ENCODE results near the gene RRAS. TPM values are rescaled to one million over a fixed set of nuclear protein-coding genes. Genes with fewer than 3 reads are reported as not detected.

The RRAS gene
- 71.7 and 112 TPM in 2 replicates for total RNA-seq

GRCh38 chr19:49640113-49640898 is at the start of gene RRAS:
RRAS (minus strand) TSS chr19:49640143; CDS start chr19:49640098, 45 bp downstream.

GRCh38 chr19:49689133-49690078 is 49.5 kb upstream of the RRAS start, which contains the start of gene ADM5:
ADM5 (plus strand) TSS chr19:49689594; CDS start chr19:49689838, 244 bp downstream.

GRCh38 chr19:49677231-49677900 is 37.4 kb upstream of the RRAS start, which contains the start of gene PRMT1:
PRMT1 (plus strand) TSS chr19:49677271; CDS start chr19:49677281, 10 bp downstream.

GRCh38 chr19:49665351-49666119 is 25.6 kb upstream of the RRAS start, which contains the start of the genes BCL2L12 and IRF3:
BCL2L12 (plus strand) TSS chr19:49665933; CDS start chr19:49666693, 760 bp downstream.
IRF3 (minus strand) TSS chr19:49665857; CDS start chr19:49664838, 1,019 bp downstream.

GRCh38 chr19:49641688-49642491 is 1.9 kb upstream of the RRAS start, which contains the start of gene SCAF1:
SCAF1 (plus strand) TSS chr19:49642209; CDS start chr19:49645027, 2,818 bp downstream.

GRCh38 chr19:49590971-49591730 is 48.8 kb downstream of the RRAS start, which contains the start of gene PRR12:
PRR12 (plus strand) TSS chr19:49591182; CDS start chr19:49591655, 473 bp downstream.

Other genes starting within 250 kb of the RRAS start
- not detected in 2 replicates for gene PTH2, start 216.7 kb downstream of the RRAS start, total RNA-seq
- gene GFY, start 214.8 kb downstream of the RRAS start, total RNA-seq = not detected in 2 replicates
- gene SLC17A7, start 198.6 kb downstream of the RRAS start, total RNA-seq = under 0.01 TPM in 2 replicates
- 97.8 and 107 TPM in 2 replicates for gene PIH1D1, start 188.3 kb downstream of the RRAS start, total RNA-seq
- 37.5 and 43.7 TPM in 2 replicates for gene ALDH16A1, start 186.9 kb downstream of the RRAS start, total RNA-seq
- gene FLT3LG, start 165.9 kb downstream of the RRAS start, total RNA-seq = 0.81 and 5.7 TPM in 2 replicates
- gene RPL13A, start 152.5 kb downstream of the RRAS start, total RNA-seq = 3,557 and 5,004 TPM in 2 replicates
- 3,157 and 4,504 TPM in 2 replicates for gene RPS11, start 143.7 kb downstream of the RRAS start, total RNA-seq
- gene FCGRT, start 127.5 kb downstream of the RRAS start, total RNA-seq = 36.2 and 124 TPM in 2 replicates
- 88.3 and 94.6 TPM in 2 replicates for gene RCN3, start 112.1 kb downstream of the RRAS start, total RNA-seq
- 135 and 207 TPM in 2 replicates for gene NOSIP, start 59.6 kb downstream of the RRAS start, total RNA-seq
- gene PRRG2, start 58.8 kb downstream of the RRAS start, total RNA-seq = 0.16 and 1.1 TPM in 2 replicates
- gene PRR12, start 49.0 kb downstream of the RRAS start, total RNA-seq = 12.1 and 15.8 TPM in 2 replicates
- 39.8 and 41.7 TPM in 2 replicates for gene SCAF1, start 2.1 kb upstream of the RRAS start, total RNA-seq
- gene IRF3, start 25.7 kb upstream of the RRAS start, total RNA-seq = 86.6 and 127 TPM in 2 replicates
- gene BCL2L12, start 25.8 kb upstream of the RRAS start, total RNA-seq = 20.0 and 67.8 TPM in 2 replicates
- gene PRMT1, start 37.1 kb upstream of the RRAS start, total RNA-seq = 222 and 459 TPM in 2 replicates
- 0.38 and 0.49 TPM in 2 replicates for gene ADM5, start 49.5 kb upstream of the RRAS start, total RNA-seq
- gene CPT1C, start 51.0 kb upstream of the RRAS start, total RNA-seq = 4.4 and 30.8 TPM in 2 replicates
- not detected in 2 replicates for gene TSKS, start 123.2 kb upstream of the RRAS start, total RNA-seq
- gene AP2A1, start 126.9 kb upstream of the RRAS start, total RNA-seq = 149 and 166 TPM in 2 replicates
- gene FUZ, start 173.1 kb upstream of the RRAS start, total RNA-seq = 22.3 and 33.6 TPM in 2 replicates
- 36.0 and 48.4 TPM in 2 replicates for gene MED25, start 178.1 kb upstream of the RRAS start, total RNA-seq
- 106 and 159 TPM in 2 replicates for gene PTOV1, start 211.0 kb upstream of the RRAS start, total RNA-seq
- 47.2 and 60.3 TPM in 2 replicates for gene PNKP, start 227.4 kb upstream of the RRAS start, total RNA-seq
- 36.3 and 38.9 TPM in 2 replicates for gene AKT1S1, start 237.2 kb upstream of the RRAS start, total RNA-seq
- gene TBC1D17, start 237.6 kb upstream of the RRAS start, total RNA-seq = 24.3 and 39.8 TPM in 2 replicates

Measured in mesangial cell (primary cell).